ENCODE results near the gene GLI3.

GLI3 gene

GRCh38 chr7:41998041-41998440 is 239.0 kb downstream of the GLI3 start:
- DNase-seq (ENCODE audit: low spot score), result no peak

- no peak for DNase-seq (ENCODE audit: low spot score)
Measured at GRCh38 chr7:41997151-41997550, 239.9 kb downstream of the GLI3 start.

GRCh38 chr7:41996381-41997035 is 240.5 kb downstream of the GLI3 start:
- no peak for DNase-seq (ENCODE audit: low spot score)

- DNase-seq (ENCODE audit: low spot score), result no peak
Measured at GRCh38 chr7:41995632-41996271, 241.3 kb downstream of the GLI3 start.

GRCh38 chr7:41994746-41995110 is 242.3 kb downstream of the GLI3 start:
- DNase-seq (ENCODE audit: low spot score), result no peak

- DNase-seq (ENCODE audit: low spot score), result no peak
Measured at GRCh38 chr7:41994036-41994745, 242.8 kb downstream of the GLI3 start.

- no peak for DNase-seq (ENCODE audit: low spot score)
Measured at GRCh38 chr7:41992881-41993867, 243.8 kb downstream of the GLI3 start.

- DNase-seq (ENCODE audit: low spot score), result no peak
Measured at GRCh38 chr7:41984888-41985287, 252.1 kb downstream of the GLI3 start.

- DNase-seq (ENCODE audit: low spot score), result no peak
Measured at GRCh38 chr7:41981046-41982040, 255.7 kb downstream of the GLI3 start.

- no peak for DNase-seq (ENCODE audit: low spot score)
Measured at GRCh38 chr7:41979834-41980307, 257.1 kb downstream of the GLI3 start.

GRCh38 chr7:41978858-41979257 is 258.2 kb downstream of the GLI3 start:
- DNase-seq (ENCODE audit: low spot score), result no peak

- no peak for DNase-seq (ENCODE audit: low spot score)
Measured at GRCh38 chr7:41977661-41978060, 259.3 kb downstream of the GLI3 start.

- DNase-seq (ENCODE audit: low spot score), result no peak
Measured at GRCh38 chr7:41977151-41977651, 259.8 kb downstream of the GLI3 start.

- DNase-seq (ENCODE audit: low spot score), result no peak
Measured at GRCh38 chr7:41976411-41976810, 260.6 kb downstream of the GLI3 start.

GRCh38 chr7:41975849-41976248 is 261.2 kb downstream of the GLI3 start:
- no peak for DNase-seq (ENCODE audit: low spot score)

GRCh38 chr7:41974870-41975557 is 262.0 kb downstream of the GLI3 start:
- no peak for DNase-seq (ENCODE audit: low spot score)

- no peak for DNase-seq (ENCODE audit: low spot score)
Measured at GRCh38 chr7:41973202-41973730, 263.7 kb downstream of the GLI3 start.

GRCh38 chr7:41972776-41973175 is 264.2 kb downstream of the GLI3 start:
- DNase-seq (ENCODE audit: low spot score), result no peak

- no peak for DNase-seq (ENCODE audit: low spot score)
Measured at GRCh38 chr7:41972270-41972669, 264.7 kb downstream of the GLI3 start.

All from CD4-positive, alpha-beta T cell treated with Interleukin-2 at 100 ng/mL for 4 hours (primary cell).